Renal cortex interstitium (tissue), 11 donors: ENCODE results near the gene TENT4B. TPM values are rescaled to one million over a fixed set of nuclear protein-coding genes. Genes with fewer than 3 reads are reported as not detected.

Source experiments
- DNase-seq, 11 donors: peaks; one replicate each; pipeline ENCODE4 v3.0.0-alpha.2; 2013; ENCODE audit warnings: low read depth in 9 of 11, low spot score in 4 of 11; ENCODE audit errors: extremely low read depth in 1 of 11
- polyA plus RNA-seq, 3 donors: library from polyadenylated mRNA; unstranded; fragments of 120-200 nt; gene quantifications; one replicate each; pipeline ENCODE4 v1.2.1, GENCODE V29; 2013; ENCODE audit not compliant: insufficient read length in 3 of 3

TENT4B gene
- polyA plus RNA-seq, 3 donors: 14.4 to 17.1 (median 15.9) TPM

DNA sequence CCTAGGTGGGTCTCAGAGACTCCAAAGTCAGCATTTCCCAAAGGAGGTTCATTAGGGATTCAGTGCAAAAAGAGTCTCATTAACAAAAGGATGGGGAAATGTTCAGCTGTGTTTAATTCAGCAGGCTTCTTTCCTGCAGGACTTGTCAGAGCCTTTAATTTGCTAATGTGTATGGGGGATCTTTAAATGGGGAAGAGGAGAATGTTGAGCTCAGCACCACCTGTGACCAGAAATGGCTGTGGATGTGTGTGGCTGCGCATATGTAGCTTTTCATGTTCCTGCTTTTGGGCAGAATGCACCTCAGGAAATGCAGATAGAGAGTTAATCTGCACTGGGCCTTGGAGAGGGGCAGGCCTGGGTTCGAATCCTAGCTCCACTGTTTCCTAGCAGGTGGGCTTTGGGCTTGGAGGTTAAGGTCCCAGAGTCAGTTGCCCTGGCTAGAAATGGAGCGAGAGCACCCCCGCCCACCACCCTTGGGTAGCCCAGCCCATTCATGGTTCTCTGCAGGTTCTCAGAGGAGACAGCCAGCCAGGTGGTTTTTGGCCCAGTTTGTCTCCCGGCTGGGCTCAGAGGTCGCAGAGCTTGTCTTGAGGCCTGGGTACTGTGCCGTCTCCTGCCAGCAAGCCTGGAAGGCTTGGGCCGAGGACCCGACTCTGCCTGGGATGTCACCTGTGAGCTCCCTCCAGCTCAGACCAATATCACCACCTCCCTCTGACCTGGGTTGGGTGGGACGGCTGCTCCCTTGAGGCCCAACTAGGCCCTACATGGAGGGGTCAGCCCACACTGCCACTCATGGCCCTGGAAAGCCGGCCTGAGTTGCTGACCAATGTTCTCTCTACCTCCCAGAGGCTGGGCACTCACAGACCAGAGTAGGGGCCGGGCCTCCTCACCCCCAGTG, 122.6 kb downstream of the TENT4B start:
- DNase-seq: no peak

DNA sequence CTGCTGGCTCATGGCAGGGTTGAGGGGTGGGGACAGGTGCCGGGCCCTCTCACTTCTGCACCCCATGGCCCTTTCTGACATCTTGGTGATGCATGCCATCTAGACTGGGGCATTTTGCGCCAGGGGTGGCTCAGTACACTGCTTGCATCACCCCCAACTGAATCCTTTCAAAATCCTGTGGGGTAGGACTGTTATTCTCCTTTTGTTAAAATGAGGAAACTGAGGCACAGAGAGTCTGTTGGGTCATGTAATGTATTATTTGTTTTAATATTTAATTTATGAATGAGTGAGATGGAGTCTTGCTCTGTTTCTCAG, 123.2 kb downstream of the TENT4B start:
- no peak for DNase-seq

DNA sequence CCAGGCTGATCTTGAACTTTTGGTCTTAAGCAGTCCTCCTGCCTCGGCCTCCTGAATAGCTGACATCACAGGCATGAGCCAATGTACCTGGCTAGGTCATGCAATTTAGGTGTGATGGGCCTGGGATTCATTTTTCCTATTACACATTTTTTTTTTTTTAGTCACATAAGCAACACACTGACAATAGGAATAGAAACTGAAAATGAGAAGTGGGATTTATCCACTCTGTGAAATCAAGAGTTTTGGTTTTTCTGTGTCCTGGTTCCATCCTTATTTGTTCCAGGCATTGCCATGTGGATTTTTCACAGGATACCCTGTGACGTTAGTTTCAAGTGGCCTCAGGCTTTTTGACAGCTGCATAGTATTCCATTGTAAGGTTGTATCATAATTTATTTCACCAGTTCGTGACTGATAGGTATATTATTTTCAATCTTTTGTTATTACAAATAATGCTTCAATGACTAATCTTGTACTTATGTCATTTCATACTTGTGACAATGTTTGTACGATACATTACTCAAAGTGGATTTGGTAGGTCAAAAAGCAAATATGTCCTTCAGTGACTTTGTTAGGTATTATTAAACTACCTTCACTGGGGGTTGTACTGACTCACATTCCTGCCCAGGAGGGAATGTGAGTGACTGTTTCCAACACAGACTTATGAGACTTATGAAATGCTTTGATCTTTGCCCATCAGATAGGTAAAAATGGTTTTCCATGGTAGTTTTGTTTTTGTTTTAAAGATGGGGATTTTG, 123.9 kb downstream of the TENT4B start:
- no peak for DNase-seq

DNA sequence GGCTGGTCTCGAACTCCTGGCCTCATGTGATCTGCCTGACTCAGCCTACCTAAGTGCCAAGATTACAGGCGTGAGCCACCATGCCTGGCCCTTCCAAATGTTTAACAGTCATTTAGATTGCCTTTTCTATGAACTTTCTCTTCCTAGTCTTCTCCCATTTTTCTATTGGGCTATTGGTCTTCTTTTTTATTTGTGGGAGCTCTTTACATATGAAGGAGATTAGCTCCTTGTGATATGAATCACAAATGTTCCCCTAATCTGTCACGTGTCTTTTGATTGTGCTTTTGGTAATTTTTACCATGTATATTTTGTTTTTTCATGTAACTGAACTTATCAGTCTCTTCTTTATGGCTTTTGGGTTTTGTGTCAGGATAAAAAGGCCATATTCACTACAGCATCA, 125.1 kb downstream of the TENT4B start:
- no peak for DNase-seq

DNA sequence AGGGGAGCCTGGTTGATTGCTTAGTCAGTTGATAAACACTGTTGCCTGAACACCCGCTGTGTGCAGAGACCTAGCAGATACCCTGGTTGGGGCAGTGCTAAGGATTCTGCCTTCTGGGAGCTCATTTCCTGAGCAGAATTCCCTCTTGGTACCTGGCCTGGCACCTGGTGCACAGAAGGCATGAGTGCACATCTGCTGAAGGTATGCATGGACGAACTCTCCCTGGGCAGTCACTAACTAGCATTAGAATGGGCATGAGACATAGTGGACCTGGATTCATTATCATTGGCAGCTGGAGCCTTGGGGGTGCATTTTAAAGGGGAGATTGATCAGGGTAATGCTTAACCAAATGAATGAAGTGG, 126.4 kb downstream of the TENT4B start:
- DNase-seq: no peak

DNA sequence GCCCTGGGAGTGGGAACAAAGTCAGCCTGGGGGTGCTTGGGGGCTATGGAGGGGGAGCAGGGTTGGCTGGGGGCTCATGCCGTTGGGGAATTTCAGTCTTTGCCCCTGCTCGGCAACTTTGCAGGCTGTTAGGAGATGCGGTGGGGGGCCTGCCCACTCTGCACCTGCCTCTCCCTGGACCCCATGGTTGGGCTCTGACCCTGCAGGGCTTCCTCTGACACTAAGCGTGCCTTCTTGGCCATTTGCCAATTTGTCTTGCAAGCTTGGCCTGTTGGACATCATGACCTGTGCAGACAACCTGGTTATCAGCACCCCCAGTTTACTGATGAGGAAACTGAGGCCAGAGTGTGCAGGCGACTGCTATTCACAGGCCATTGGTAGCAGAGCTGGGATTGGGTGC, 127.8 kb downstream of the TENT4B start:
- DNase-seq: no peak

Other genes starting within 250 kb of the TENT4B start
- gene CNEP1R1, start 128.1 kb upstream of the TENT4B start, polyA plus RNA-seq: 10 to 100 TPM; 25.6 to 34.0 (median 27.9) TPM
- gene HEATR3, start 87.3 kb upstream of the TENT4B start, polyA plus RNA-seq: 10 to 100 TPM; 15.2 to 21.0 (median 18.2) TPM
- 1 to 10 TPM; 6.9 to 9.9 (median 9.0) TPM for gene ADCY7, start 113.2 kb downstream of the TENT4B start, polyA plus RNA-seq
- 100 to 1,000 TPM in 2 of 3 donors, 10 to 100 TPM in 1; 96.2 to 140 (median 117) TPM for gene BRD7, start 215.7 kb downstream of the TENT4B start, polyA plus RNA-seq